ENCODE data around the gene BEND5. TPM values are rescaled to one million over a fixed set of nuclear protein-coding genes. Genes with fewer than 3 reads are reported as not detected.

BEND5 gene
- total RNA-seq, 2 donors from 2014 or later, result 4.9 to 5.2 TPM

DNA sequence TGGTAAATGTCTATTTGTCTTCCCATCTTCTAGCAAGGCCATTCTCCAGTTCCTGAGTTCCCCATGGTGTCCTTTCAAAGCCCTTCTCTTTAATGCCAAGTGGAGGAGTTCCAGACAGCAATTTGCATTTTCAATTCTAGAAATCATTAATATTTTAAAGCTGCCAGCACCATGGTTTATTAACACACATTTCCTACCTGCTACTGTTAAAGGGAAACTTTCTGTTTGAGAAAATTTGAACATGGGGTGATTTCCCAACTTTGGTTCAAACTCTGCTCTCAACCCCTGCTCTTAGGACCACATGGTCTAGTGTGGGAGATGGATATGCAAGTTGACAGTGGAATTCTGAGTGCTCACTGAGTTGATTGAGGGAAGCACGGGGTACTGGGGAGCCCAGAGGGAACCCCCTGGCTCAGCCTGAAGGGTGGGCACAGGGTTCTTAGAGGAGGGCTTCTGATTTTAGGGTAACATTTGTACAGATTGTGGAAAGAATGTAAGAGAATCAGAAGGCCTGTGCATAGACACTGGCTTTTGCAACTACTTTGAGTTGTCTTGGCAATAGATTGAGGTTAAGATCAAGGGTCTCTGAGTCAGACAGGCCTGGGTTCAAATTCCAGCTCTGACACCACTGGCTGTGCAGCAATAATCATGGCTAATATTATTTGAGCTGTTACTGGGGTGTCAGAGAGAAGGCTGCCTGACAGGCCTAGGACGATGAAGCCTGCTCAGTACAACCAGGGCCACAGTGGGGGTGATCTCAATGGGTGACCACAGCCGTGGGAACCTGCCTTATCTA lies 97.8 kb downstream of the BEND5 start:
- no peaks in the 10 kb centered on the region for H3K27me3 ChIP-seq (replicated peaks; ENCODE audit: insufficient read depth)
- no peak for DNase-seq (ENCODE audit: low spot score)
- no peaks in the 10 kb centered on the region for H3K4me1 ChIP-seq (replicated peaks)
- H3K27ac ChIP-seq, result no peak overlapping the region
- H3K9me3 ChIP-seq, result no peaks in the 10 kb centered on the region
- H3K4me3 ChIP-seq, result no peak overlapping the region
- 82% methylated on average over 3 of the region's 3 CpGs for WGBS
- TF ChIP-seq POLR2A (IDR thresholded peaks at IDR 0.05), result no peak
- TF ChIP-seq, protein P1, sequence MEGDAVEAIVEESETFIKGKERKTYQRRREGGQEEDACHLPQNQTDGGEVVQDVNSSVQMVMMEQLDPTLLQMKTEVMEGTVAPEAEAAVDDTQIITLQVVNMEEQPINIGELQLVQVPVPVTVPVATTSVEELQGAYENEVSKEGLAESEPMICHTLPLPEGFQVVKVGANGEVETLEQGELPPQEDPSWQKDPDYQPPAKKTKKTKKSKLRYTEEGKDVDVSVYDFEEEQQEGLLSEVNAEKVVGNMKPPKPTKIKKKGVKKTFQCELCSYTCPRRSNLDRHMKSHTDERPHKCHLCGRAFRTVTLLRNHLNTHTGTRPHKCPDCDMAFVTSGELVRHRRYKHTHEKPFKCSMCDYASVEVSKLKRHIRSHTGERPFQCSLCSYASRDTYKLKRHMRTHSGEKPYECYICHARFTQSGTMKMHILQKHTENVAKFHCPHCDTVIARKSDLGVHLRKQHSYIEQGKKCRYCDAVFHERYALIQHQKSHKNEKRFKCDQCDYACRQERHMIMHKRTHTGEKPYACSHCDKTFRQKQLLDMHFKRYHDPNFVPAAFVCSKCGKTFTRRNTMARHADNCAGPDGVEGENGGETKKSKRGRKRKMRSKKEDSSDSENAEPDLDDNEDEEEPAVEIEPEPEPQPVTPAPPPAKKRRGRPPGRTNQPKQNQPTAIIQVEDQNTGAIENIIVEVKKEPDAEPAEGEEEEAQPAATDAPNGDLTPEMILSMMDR (IDR thresholded peaks at IDR 0.05), result no peak
- no peak for TF ChIP-seq POLR2AphosphoS5 (IDR thresholded peaks at IDR 0.05)
- H3K36me3 ChIP-seq, result no peaks in the 10 kb centered on the region
- intact Hi-C loops (cut with DNase I), result loop anchor here (10.0 kb wide), 1 partner anchor 136 kb away; no protein-coding TSS in a partner anchor

Measured in prostate gland (tissue), 2 donors.